ENCODE data around the gene C15orf40. TPM values are rescaled to one million over a fixed set of nuclear protein-coding genes. Genes with fewer than 3 reads are reported as not detected.

The C15orf40 gene
- total and polyA plus RNA-seq, 2 of the 13 experiments (the other 11 are each of a cell fraction or from before 2014, with no cell fraction given): 24.0 to 26.3 TPM

DNA sequence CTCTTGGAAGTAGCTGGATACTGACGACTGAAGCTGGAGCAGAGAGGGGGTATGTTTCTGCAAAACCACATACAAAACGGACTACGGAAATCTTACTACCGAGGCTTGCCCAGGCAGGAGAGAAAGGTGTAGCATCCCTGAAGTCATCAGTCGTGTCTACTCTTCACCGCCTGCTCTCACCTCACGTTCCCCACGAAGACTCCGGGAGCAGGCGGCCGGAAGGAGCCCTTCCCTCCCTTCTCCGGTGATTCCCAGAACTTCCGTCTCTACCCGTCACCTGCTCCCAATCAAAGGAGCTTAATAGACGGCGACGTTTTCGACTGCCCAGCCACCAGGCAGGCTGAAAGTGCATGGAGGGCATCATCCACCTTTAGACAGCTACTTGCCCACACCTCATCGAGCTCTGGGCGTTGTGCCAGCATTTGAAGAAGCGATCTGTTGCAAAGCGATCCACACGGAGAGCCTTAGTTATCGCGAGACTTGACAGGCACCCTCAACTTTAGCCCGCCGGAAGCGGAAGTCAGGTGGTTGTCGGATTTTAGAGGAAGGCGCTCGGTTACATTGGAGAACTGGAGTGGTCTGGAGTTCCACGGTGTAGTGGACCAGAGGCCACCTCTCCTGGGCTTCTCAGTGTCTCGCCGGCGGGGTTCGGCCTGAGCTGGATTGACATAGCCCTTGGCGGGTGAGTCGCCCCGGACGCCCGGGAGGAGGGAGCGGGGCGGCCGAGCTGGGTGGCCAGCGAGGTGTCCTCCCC lies 25.6 kb downstream of the C15orf40 start, which contains the start of gene RAMAC (continued):
- TF ChIP-seq, protein P1, sequence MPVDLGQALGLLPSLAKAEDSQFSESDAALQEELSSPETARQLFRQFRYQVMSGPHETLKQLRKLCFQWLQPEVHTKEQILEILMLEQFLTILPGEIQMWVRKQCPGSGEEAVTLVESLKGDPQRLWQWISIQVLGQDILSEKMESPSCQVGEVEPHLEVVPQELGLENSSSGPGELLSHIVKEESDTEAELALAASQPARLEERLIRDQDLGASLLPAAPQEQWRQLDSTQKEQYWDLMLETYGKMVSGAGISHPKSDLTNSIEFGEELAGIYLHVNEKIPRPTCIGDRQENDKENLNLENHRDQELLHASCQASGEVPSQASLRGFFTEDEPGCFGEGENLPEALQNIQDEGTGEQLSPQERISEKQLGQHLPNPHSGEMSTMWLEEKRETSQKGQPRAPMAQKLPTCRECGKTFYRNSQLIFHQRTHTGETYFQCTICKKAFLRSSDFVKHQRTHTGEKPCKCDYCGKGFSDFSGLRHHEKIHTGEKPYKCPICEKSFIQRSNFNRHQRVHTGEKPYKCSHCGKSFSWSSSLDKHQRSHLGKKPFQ (CRISPR knock-in tag; IDR thresholded peaks at IDR 0.05; ENCODE audit: insufficient replicate concordance): peak; percentile 94
- TF ChIP-seq HMG20A (CRISPR knock-in tag; IDR thresholded peaks at IDR 0.05; ENCODE audit: borderline replicate concordance): no peak
- TF ChIP-seq, protein P2, sequence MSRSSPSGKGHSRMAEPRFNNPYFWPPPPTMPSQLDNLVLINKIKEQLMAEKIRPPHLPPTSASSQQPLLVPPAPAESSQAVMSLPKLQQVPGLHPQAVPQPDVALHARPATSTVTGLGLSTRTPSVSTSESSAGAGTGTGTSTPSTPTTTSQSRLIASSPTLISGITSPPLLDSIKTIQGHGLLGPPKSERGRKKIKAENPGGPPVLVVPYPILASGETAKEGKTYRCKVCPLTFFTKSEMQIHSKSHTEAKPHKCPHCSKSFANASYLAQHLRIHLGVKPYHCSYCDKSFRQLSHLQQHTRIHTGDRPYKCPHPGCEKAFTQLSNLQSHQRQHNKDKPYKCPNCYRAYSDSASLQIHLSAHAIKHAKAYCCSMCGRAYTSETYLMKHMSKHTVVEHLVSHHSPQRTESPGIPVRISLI (CRISPR knock-in tag; IDR thresholded peaks at IDR 0.05; ENCODE audit: borderline replicate concordance): no peak
- no peak for TF ChIP-seq PHF5A (CRISPR knock-in tag; IDR thresholded peaks at IDR 0.05; ENCODE audit: low read depth, unreplicated experiment)
- TF ChIP-seq ZNF333 (CRISPR knock-in tag; IDR thresholded peaks at IDR 0.05; ENCODE audit: borderline replicate concordance): no peak
- TF ChIP-seq SNRNP70 (IDR thresholded peaks at IDR 0.05; ENCODE audit: low read depth, low read length): no peak
- TF ChIP-seq GLMP (CRISPR knock-in tag; IDR thresholded peaks at IDR 0.05; ENCODE audit: borderline replicate concordance): no peak
- no peak for TF ChIP-seq FIP1L1 (IDR thresholded peaks at IDR 0.05; ENCODE audit: borderline replicate concordance, insufficient read depth, low read depth, low read length)
- peak; percentile 89; the same call in 1 of the 2 replicates for TF ChIP-seq ZNF790 (CRISPR knock-in tag; IDR thresholded peaks at IDR 0.05; ENCODE audit: borderline replicate concordance)
- no peak for TF ChIP-seq HCFC1 (IDR thresholded peaks at IDR 0.05; ENCODE audit: low read depth, low read length)
- TF ChIP-seq ZNF34 (CRISPR knock-in tag; IDR thresholded peaks at IDR 0.05; ENCODE audit: borderline replicate concordance): no peak
- TF ChIP-seq AGO2 (optimal IDR thresholded peaks at IDR 0.05; ENCODE audit: low read depth, low read length): peak; percentile 47
- TF ChIP-seq, protein P3, sequence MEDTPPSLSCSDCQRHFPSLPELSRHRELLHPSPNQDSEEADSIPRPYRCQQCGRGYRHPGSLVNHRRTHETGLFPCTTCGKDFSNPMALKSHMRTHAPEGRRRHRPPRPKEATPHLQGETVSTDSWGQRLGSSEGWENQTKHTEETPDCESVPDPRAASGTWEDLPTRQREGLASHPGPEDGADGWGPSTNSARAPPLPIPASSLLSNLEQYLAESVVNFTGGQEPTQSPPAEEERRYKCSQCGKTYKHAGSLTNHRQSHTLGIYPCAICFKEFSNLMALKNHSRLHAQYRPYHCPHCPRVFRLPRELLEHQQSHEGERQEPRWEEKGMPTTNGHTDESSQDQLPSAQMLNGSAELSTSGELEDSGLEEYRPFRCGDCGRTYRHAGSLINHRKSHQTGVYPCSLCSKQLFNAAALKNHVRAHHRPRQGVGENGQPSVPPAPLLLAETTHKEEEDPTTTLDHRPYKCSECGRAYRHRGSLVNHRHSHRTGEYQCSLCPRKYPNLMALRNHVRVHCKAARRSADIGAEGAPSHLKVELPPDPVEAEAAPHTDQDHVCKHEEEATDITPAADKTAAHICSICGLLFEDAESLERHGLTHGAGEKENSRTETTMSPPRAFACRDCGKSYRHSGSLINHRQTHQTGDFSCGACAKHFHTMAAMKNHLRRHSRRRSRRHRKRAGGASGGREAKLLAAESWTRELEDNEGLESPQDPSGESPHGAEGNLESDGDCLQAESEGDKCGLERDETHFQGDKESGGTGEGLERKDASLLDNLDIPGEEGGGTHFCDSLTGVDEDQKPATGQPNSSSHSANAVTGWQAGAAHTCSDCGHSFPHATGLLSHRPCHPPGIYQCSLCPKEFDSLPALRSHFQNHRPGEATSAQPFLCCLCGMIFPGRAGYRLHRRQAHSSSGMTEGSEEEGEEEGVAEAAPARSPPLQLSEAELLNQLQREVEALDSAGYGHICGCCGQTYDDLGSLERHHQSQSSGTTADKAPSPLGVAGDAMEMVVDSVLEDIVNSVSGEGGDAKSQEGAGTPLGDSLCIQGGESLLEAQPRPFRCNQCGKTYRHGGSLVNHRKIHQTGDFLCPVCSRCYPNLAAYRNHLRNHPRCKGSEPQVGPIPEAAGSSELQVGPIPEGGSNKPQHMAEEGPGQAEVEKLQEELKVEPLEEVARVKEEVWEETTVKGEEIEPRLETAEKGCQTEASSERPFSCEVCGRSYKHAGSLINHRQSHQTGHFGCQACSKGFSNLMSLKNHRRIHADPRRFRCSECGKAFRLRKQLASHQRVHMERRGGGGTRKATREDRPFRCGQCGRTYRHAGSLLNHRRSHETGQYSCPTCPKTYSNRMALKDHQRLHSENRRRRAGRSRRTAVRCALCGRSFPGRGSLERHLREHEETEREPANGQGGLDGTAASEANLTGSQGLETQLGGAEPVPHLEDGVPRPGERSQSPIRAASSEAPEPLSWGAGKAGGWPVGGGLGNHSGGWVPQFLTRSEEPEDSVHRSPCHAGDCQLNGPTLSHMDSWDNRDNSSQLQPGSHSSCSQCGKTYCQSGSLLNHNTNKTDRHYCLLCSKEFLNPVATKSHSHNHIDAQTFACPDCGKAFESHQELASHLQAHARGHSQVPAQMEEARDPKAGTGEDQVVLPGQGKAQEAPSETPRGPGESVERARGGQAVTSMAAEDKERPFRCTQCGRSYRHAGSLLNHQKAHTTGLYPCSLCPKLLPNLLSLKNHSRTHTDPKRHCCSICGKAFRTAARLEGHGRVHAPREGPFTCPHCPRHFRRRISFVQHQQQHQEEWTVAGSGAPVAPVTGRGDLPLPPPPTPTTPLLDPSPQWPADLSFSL (CRISPR knock-in tag; IDR thresholded peaks at IDR 0.05): no peak

Data from HepG2 (cell line).